Stimulated activated CD4-positive, alpha-beta T cell treated with anti-CD3 and anti-CD28 coated beads, TNF-alpha, amount 100 ng/mL, for 1 hour (primary cell): ENCODE data around the gene KIF1A.

Source experiments
- DNase-seq, 3 donors: peaks; one replicate each; pipeline ENCODE4 v3.0.0-alpha.2; 2020; ENCODE audit warnings: low read depth in 3 of 3, low spot score in 1 of 3

The KIF1A gene

GRCh38 chr2:240819858-240820606 lies at the start of gene KIF1A:
Gene KIF1A, minus strand, starts transcription at chr2:240820219. Its CDS starts 22,467 bp downstream, at chr2:240797752.
- no peak for DNase-seq

GRCh38 chr2:240869109-240869955 lies 49.3 kb upstream of the KIF1A start:
- no peak for DNase-seq

GRCh38 chr2:240868286-240869108 lies 48.5 kb upstream of the KIF1A start, which contains the start of gene AGXT:
Gene AGXT, plus strand, starts transcription at chr2:240868824. Its CDS starts 42 bp downstream, at chr2:240868866.
- no peak for DNase-seq

GRCh38 chr2:240865391-240865790 lies 45.4 kb upstream of the KIF1A start:
- no peak for DNase-seq

- no peak for DNase-seq
These were observed 44.5 kb upstream of the KIF1A start for GRCh38 chr2:240864475-240864874.

GRCh38 chr2:240861547-240861946 lies 41.5 kb upstream of the KIF1A start:
- DNase-seq: no peak

- no peak for DNase-seq
These were observed 38.9 kb upstream of the KIF1A start for GRCh38 chr2:240858871-240859270.

- DNase-seq: no peak
These were observed 38.3 kb upstream of the KIF1A start for GRCh38 chr2:240858321-240858720.

- no peak for DNase-seq
These were observed 37.3 kb upstream of the KIF1A start for GRCh38 chr2:240857039-240858008.

GRCh38 chr2:240856151-240856980 lies 36.3 kb upstream of the KIF1A start:
- no peak for DNase-seq

- no peak for DNase-seq
These were observed 35.7 kb upstream of the KIF1A start for GRCh38 chr2:240855670-240856069.

- no peak for DNase-seq
These were observed 32.8 kb upstream of the KIF1A start for GRCh38 chr2:240852671-240853314.

GRCh38 chr2:240851078-240851991 lies 31.3 kb upstream of the KIF1A start:
- DNase-seq: peak; percentile 37 to 81 (median 71)

GRCh38 chr2:240850756-240851077 lies 30.7 kb upstream of the KIF1A start:
- no peak for DNase-seq

GRCh38 chr2:240850026-240850425 lies 30.0 kb upstream of the KIF1A start:
- DNase-seq: no peak

- DNase-seq: no peak
These were observed 29.1 kb upstream of the KIF1A start for GRCh38 chr2:240848900-240849680.

- no peak for DNase-seq
These were observed 27.8 kb upstream of the KIF1A start for GRCh38 chr2:240847817-240848216.
